AG04449 (cell line): ENCODE results near the gene HIVEP2.

Experiments
- CTCF ChIA-PET: fragments of 350-600 bp; formaldehyde crosslinking; extraction: SDS; loops from one replicate; lab custom pipeline; 2021; ENCODE audit warnings: antibody characterized with exemption; lab: Yijun Ruan, JAX
- POLR2A ChIA-PET: fragments of 400-600, 350-600 bp; formaldehyde crosslinking; extraction: SDS; loops from one replicate; lab custom pipeline; 2020; ENCODE audit warnings: antibody characterized with exemption, inconsistent platforms; lab: Yijun Ruan, JAX
- DNase-seq: peaks from one replicate; pipeline ENCODE4 v3.0.0-alpha.2; 2010; ENCODE audit warnings: low read depth, low spot score
- H3K4me3 ChIP-seq: 2 replicates; pipeline ENCODE4 v1.5.1; 2011; ENCODE audit warnings: low read depth, mild to moderate bottlenecking, control low read depth, low read length
- CTCF ChIP-seq: IDR thresholded peaks from one replicate; pipeline ENCODE4 v1.5.1; 2011; ENCODE audit warnings: mild to moderate bottlenecking, moderate library complexity, low read length, control low read depth, inconsistent platforms; ENCODE audit not compliant: insufficient read depth; ENCODE audit errors: missing control alignments

The HIVEP2 gene

DNA sequence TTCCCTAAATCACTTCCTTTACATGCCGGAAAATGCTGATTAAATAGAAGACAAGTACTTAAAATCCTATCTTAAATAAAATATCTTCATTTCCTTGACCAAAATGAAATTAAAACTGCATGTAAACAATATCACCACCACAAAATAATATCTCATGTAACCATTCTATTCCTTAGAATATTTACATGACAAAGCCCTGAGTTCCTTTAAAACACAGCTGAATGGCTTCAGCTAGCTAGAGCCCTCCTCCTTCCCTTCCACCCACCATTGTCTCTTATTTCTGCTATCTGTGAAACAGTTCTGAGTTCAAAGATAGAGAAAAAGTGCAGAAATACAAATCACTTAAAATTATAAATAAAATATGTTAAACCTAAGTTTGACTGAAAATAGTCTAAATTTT lies 103.1 kb downstream of the HIVEP2 start:
- CTCF ChIA-PET, result interaction anchor here (1.4 kb wide), 1 partner anchor 26 kb away, joined by 3 read pairs; no protein-coding TSS in a partner anchor

GRCh38 chr6:142839686-142840040 lies 105.3 kb downstream of the HIVEP2 start:
- H3K4me3 ChIP-seq, result no peak overlapping the region
- no peak for DNase-seq
- POLR2A ChIA-PET, result no interaction called here
- CTCF ChIA-PET, result interaction anchor here (0.9 kb wide), 1 partner anchor 10 kb away, joined by 3 read pairs; no protein-coding TSS in a partner anchor
- TF ChIP-seq CTCF, result no peak

More for the DNA sequence above, 103.1 kb downstream of the HIVEP2 start:
- H3K4me3 ChIP-seq, result no peak overlapping the region
- POLR2A ChIA-PET, result no interaction called here
- no peak for TF ChIP-seq CTCF
- no peak for DNase-seq

- no peak overlapping the region for H3K4me3 ChIP-seq
- DNase-seq, result no peak
- CTCF ChIA-PET, result no interaction called here
- POLR2A ChIA-PET, result no interaction called here
- TF ChIP-seq CTCF, result no peak
Observed at GRCh38 chr6:142838821-142839685, 105.9 kb downstream of the HIVEP2 start.

DNA sequence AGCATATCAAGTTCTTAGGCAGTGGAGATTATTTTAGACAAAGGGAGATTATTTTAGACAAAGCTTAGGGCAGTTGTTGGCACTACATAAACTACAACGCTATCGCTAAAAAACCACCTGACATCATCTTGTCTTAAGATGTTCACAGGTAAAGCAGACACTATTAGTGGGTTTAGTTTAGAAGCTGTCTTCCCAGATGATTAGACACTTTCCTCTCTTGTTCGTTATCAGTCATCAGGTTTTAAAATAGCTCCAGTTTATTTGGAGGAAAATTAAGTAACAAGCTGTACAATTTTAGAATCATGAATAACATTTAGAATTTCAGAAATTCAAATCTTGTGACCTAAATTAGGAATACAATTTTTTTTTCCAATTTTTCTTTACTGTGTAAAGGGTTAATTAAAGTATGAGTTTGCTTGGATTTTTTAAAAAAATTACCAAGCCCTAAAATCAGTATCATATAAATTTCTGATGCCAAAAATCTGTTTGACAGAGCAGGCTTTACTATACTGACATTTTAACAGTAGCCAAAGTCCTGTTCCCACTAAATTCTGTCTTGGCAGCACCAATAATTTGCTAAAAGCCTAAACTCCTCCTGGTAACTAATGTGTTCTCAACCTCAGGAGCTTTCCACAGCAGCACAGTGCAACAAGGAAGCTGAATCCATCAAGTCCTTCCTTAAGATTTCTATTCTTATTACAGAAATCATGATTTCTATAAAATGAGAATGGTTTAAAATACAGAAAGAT lies 109.0 kb downstream of the HIVEP2 start:
- ChIA-PET CTCF (interaction anchor here (0.9 to 1.5 kb wide), 3 partner anchors 33 to 304 kb away, joined by 3 to 5 read pairs (median 3); no protein-coding TSS in a partner anchor), POLR2A (no interaction called here)
- TF ChIP-seq CTCF, result no peak
- no peak overlapping the region for H3K4me3 ChIP-seq
- DNase-seq, result no peak

- POLR2A ChIA-PET, result interaction anchor here (0.6 kb wide), 1 partner anchor 25 kb away, joined by 3 read pairs; no protein-coding TSS in a partner anchor
- TF ChIP-seq CTCF, result no peak
Observed at GRCh38 chr6:142834853-142835252, 110.1 kb downstream of the HIVEP2 start.

GRCh38 chr6:142833798-142834197 lies 111.2 kb downstream of the HIVEP2 start:
- no peak for DNase-seq
- TF ChIP-seq CTCF, result no peak
- ChIA-PET CTCF (interaction anchor here (0.7 kb wide), 1 partner anchor 140 kb away, joined by 3 read pairs; no protein-coding TSS in a partner anchor), POLR2A (no interaction called here)
- H3K4me3 ChIP-seq, result no peak overlapping the region

More at GRCh38 chr6:142834853-142835252, 110.1 kb downstream of the HIVEP2 start:
- DNase-seq, result no peak
- H3K4me3 ChIP-seq, result no peak overlapping the region
- CTCF ChIA-PET, result no interaction called here
